GM18520 (cell line): ENCODE results near the gene ANTXRL.
"Not testable (repeated sequence)": the region's sequence is repeated elsewhere in the genome, so short reads cannot be mapped to it uniquely, and the experiment has no call there.

Experiments
- ATAC-seq: cut with Tn5 transposase; IDR thresholded peaks from one replicate; pipeline ENCODE4 v1.9.1; 2021; ENCODE audit not compliant: unreplicated experiment

The ANTXRL gene

DNA sequence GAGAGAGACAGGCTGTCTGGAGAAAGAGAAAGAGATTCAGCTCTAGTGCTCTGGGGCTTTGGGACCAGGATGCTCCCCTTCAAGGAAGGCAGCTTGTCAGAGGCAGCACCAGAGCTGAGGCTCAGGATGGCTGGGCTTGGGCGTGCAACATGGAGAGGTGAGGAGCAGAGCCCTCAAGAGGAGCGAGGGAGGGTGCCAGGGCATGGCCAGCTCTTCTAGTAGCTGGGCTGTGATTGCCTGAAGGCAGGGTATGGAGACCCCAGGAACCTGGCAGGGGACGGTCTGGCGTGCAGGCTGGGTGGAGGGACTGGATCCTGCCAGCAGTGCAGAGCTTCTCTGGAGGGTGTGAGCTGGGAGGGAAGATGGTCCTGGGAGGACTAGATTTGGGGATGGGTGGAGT lies 40.2 kb downstream of the ANTXRL start:
- no peak for ATAC-seq

DNA sequence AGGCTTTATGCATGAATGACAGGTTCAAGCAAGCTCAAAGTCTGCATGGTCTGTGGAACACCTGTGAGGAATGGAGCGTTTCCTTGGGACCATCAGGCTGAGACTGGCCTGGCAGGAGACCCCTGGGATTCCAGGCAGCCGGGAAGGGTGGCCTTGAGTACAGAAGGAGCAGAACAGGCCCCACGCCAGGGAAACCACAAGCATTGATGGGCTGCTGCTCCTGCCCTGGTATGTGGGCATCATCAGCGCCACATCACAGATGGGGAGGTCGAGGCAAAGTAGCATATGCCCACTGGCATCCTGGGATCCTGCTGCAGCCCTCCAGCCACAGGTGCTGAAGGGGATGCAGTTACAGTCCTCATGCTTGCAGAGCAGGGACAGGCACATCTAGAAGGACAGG lies 40.9 kb downstream of the ANTXRL start:
- ATAC-seq = no peak

DNA sequence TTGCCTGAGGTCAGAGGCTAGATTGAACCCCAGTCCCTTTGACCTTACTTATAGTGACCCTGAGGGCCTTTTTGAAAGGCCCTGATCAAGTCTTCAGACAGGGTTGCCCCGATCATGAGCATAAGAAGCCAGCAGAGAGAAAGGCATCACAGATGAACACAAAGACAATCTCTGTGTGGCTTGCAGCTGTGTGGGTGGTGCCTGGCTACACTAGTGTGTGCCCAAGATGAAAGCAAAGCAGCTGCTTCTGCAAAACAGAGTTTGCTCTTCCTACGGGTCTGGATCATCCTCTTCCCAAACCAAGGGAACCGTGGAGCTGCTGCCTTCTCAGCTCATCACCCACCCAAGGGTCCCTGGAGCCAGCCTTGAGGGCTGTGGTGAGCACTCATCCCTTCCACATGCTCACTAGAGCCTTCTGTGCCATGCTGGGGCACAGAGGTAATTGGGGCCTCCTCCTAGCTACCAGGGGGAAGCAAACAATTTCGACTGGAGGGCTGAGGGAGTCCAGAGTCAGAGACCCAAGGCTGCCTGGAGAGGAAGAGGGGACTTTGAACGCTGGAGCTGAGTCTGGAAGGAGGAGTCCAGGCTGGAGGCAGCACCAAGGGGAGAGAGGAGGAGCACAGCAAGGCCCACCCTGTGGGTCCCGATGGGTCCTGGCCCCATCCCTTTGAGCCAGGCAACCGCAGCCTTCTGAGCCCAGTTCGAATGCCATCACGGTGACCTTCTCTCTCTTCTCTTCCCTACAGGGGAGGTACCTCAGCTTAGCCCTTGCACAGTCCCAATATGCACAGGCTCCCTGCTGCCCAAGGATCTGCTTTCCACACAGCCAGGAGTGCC lies 42.3 kb downstream of the ANTXRL start:
- ATAC-seq = no peak

DNA sequence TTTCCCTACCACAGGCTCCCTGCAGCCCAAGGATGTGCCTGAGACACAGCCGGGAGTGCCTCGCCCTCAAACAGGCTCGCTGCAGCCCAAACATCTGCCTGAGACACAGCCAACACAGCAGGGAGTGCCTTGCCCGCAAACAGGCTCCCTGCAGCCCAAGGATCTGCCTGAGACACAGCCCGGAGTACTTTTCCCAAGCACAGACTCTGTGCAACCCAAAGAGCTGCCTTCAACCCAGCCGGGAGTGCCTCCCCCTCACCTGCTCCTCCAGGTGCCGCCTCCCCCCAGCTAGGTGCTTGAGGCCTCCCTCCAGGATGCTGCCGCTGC lies 42.9 kb downstream of the ANTXRL start:
- ATAC-seq = no peak

DNA sequence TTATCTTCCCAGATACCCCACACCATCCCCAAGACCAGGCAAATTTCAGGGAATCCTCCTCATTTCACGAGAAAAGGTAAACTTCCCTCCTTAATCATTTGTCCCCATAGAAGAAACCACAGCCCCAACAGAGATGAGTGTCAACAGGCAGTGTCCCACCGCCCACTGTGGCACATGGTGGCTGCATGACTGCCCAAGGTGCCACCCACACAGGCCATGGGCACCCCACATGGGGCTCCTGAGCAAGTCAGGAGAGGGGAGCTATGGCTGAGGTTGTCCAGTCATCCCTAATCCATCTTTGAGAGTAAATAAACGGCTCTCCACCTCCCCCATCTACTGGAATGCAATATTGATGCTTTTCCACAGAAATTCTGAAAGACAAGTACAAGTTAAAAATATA lies 44.1 kb downstream of the ANTXRL start:
- ATAC-seq = no peak

DNA sequence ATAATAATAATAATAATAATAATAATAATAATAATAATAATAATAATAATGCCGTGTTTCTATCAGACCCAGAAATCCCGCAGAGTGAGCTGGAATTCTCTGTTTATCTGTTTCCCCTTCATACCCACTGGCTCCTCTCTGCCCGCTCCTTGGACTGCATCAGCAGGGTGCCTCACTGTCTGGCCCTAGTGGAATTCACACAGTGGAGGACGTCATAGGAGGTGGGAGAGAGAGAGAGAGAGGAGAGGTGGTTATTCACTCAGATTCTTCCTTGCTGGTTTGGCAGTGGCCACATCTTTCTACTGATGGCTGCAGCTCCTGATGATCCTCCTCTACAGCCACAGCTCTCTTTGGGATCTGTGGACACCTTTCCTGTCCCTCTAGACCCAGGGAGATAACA lies 78.7 kb downstream of the ANTXRL start:
- ATAC-seq = not testable (repeated sequence)

DNA sequence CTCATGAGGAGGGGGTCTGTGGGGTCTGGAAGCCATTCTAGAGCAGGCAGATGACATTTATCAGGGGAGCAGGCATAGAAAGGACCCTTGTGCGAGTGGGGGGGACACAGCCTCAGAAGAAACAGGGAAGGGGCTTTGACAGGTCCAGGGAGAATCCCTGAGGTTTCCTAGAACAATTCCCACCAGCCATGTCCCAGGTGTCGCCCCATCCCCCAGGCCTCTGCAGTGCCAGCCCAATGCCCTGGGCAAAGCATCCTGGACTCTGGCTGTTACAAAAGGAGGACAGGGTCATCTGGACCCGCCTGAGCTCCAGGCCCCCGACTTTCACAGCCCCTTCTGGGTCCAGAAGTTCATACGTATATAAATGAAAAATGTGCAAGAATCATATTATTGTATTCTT lies 80.4 kb downstream of the ANTXRL start:
- not testable (repeated sequence) for ATAC-seq

DNA sequence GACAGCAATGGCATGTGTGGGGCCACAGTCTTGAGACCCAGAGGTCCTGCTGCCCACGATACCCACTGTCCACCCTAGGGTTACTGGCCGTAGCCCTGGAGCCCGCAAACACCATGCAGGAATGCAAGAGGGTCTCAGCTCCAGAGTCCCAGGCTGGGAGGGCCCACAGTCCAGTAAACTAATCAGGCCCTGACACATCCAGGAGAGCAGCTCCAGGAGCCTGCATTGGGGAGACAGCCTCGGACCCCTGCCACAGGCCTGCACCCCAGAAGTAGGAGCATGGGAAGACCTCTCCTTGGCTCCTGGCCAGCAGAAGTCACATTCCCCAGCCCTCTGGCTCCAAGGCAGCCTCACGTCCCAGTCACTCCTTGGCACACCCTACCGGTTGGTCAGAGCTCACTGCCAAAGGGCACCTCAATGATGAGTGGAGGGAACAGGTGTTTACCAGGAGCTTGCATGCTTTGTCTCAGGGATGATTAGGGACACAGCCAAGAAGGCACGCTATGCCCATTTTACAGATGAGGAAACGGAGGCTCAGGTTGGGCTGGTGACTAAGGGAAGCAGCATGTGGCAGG lies 81.0 kb downstream of the ANTXRL start:
- ATAC-seq = not testable (repeated sequence)

DNA sequence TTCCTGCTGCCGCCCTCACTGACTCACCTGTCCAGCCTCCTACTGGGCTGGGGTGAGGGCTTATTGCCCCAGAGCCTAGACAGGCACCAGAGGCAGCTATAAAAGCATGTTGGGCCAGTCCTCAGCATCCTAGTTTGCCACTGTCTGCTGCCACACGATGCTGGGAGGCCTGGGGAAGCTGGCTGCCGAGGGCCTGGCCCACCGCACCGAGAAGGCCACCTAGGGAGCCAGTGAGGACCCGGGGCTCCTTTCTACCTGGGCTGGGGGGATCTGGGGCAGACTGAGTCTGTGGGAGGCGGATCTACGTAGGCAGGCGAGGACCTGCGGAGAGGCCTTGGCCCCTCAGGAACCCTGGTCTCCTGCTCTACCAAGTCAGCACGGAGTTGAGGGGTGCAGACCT lies 82.2 kb downstream of the ANTXRL start:
- ATAC-seq = not testable (repeated sequence)

DNA sequence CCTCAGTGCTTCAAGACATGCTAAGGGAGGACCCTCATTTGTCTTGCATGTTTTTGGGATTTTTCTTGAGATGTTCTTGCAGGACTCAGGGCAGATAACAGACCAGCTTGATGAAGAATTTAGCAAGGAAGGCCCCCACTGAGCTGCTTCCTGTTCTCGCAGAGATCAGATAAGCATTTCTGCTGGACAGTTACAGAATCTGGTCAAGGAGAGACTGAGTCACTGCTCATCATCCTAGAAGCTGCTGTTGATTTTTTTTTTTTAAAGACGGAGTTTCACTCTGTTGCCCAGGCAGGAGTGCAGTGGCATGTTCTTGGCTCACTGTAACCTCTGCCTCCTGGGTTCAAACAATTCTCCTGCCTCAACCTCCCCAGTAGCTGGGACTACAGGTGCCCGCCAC lies 87.6 kb downstream of the ANTXRL start:
- not testable (repeated sequence) for ATAC-seq

DNA sequence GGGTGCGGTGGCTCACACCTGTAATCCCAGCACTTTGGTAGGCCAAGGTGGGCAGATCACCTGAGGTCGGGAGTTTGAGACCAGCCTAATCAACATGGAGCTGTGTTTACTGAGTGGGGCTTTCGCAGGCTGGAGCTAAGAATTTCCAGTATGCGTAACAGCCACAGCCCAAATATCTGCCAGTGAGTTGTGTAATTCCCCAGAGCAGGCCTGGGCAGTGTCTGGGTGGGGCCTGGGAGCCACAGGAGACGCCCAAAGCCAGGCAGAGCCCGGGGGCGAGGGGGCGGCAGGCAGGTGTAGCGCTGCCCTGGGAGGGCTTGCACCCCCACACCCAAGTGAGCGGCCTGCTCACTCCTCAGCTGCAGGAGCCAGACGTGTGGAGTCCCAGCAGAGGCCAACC lies 88.6 kb downstream of the ANTXRL start, which contains the start of gene ANXA8L1:
ANXA8L1 (plus strand) TSS at position 371 of the 400 bp plus-strand sequence. CDS start 76 bp downstream, outside the sequence.
- not testable (repeated sequence) for ATAC-seq

DNA sequence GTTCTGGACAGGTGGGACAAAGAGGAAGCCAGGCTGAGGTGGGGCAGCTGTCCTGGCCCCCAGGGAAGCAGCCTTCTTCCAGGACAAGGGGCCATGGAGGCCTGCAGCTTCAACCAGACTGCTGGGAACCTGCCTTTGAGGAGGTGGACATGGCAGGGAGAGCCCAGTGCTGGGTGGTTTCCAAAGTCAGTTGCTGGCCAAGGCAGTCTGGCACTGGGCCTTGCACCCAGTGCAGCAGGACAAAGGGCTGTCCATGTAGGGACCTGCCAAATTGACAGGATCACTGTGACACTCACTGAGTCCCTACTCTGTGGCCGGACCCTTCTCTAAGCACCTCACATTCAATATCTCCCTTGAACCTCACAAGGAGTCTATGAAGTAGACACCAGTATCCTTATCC lies 90.2 kb downstream of the ANTXRL start:
- ATAC-seq = not testable (repeated sequence)

DNA sequence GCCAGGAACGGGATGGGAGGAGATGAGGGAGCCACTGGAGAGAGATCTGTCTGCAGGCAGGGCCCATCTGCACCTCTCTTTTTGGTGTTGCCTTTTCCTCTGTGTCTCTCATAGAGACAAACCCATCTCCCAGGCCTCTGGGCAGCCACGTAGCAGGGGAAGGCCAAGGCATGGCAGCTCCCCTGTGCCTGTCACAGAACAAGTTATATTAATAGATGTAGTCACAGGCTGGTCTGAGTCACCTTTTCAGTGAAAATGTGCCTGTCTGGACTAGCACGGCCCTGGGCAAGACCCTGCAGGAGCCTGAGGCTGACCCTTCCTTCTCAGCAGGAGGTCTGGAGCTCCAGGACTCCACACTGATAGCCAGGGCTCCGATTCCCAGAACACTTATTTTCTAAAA lies 90.9 kb downstream of the ANTXRL start:
- ATAC-seq = not testable (repeated sequence)

DNA sequence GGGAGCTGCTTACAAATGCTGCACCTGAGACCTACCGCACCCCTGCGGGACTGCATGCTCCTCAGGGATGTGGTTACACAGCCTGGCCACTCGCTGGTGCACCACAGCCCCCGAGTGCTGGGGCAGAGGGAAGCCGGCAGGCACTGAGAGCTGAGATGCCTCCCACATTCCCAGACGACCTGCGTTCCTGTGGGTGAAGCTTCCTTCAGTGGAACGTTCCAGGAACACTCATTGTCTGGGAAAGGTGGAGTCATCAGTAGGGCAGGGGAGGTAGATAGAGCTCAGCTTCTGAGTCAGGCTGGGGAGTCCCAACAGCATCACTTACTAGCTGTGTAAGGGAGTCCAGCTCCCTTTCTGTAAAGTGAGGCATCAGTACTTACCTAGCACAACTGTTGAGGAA lies 91.3 kb downstream of the ANTXRL start:
- not testable (repeated sequence) for ATAC-seq

DNA sequence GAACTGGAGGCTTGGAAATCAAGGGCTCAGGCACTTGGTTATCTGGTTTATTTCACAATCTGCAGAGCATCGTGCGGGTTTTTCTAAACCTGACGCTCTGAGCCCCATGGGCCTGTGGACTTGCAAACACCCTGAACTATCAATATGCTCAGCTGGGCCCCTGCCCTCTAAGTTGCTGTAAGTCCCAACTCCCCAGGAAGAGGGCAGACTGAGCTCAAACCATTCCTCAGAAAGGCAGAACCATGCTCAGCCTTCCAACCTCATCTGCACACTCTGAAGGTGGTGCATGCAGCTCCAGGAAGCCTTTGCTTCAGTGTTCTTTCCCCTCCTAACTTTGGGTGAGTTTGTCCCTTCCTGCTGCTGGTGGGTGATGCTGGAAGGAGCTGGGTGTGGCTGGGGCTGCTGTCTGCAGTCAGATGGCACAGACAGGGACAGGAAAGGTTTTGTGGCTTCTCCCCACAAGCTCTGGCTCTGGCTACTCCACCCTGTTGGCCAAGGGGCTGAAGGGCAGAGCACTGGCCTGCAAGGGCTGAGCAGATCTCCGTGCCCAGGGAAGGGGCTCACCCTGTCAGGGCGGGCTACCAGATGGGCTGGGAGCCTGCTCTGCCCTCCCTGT lies 92.5 kb downstream of the ANTXRL start:
- ATAC-seq = not testable (repeated sequence)
